Endometrial microvascular endothelial cells (primary cell): ENCODE measurements around the gene STEAP3. TPM values are rescaled to one million over a fixed set of nuclear protein-coding genes. Genes with fewer than 3 reads are reported as not detected.

Source experiments
- in situ Hi-C: cut with HindIII; loops from 2 replicates; pipeline ENCODE4 v1.10.0; 2017; ENCODE audit warnings: low sequenced_read_pairs, low pct_unique_long_range_greater_than_20kb; ENCODE audit errors: inconsistent ontology term
- total RNA-seq: library from RNA; depleted of rRNA; stranded (reverse); fragments of >200 nt; gene quantifications from one replicate; pipeline ENCODE4 v1.2.3, GENCODE V29; 2015; ENCODE audit errors: inconsistent ontology term

Gene STEAP3, protein sequence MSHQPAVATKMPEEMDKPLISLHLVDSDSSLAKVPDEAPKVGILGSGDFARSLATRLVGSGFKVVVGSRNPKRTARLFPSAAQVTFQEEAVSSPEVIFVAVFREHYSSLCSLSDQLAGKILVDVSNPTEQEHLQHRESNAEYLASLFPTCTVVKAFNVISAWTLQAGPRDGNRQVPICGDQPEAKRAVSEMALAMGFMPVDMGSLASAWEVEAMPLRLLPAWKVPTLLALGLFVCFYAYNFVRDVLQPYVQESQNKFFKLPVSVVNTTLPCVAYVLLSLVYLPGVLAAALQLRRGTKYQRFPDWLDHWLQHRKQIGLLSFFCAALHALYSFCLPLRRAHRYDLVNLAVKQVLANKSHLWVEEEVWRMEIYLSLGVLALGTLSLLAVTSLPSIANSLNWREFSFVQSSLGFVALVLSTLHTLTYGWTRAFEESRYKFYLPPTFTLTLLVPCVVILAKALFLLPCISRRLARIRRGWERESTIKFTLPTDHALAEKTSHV
- total RNA-seq: 20.3 TPM

DNA sequence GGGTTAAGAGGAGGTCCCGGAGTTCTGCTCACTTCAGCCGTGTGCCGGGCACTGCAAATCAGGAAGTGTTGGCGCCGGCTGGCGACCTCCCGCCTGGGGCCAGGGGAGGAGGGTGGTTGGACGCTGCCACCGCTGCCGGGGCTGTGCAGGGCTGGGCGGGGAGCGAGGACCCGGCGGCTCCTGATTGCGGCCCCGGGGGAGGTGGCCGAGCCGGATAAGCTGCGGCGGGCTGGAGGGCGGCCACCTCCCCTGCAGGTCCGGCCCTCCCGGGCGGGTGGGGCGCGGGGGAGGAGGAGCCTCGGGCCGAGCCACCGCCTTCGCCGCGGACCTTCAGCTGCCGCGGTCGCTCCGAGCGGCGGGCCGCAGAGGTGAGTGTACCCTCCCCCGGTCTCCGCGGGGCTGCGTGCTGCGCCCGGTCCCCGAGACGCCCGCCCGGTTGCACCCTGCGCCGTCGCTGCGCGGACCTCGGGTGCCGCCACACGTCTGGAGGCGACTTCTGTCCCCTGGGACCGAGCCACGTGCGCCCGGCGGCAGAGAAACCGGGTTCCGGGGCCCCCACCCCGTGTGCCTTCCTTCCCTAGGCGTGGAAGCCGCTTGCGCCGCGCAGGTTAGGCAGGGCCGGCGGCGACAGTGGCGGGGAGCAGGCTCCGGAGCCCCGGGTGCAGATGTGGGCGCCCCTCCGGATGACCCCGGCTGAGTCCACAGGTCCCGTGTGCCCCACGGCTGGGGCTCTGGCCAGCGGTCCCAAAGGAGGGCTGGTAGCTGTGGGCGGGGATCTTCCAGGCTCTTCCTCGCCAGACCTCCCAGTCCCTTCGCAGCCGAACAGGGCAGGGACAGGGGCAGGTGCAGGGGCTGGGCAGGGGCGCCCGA is at the start of gene STEAP3:
Gene STEAP3 (plus strand): TSS at position 314 of the 870 bp plus-strand sequence. CDS start 7,179 bp downstream, outside the sequence.
- in situ Hi-C loops: no loop called here

DNA sequence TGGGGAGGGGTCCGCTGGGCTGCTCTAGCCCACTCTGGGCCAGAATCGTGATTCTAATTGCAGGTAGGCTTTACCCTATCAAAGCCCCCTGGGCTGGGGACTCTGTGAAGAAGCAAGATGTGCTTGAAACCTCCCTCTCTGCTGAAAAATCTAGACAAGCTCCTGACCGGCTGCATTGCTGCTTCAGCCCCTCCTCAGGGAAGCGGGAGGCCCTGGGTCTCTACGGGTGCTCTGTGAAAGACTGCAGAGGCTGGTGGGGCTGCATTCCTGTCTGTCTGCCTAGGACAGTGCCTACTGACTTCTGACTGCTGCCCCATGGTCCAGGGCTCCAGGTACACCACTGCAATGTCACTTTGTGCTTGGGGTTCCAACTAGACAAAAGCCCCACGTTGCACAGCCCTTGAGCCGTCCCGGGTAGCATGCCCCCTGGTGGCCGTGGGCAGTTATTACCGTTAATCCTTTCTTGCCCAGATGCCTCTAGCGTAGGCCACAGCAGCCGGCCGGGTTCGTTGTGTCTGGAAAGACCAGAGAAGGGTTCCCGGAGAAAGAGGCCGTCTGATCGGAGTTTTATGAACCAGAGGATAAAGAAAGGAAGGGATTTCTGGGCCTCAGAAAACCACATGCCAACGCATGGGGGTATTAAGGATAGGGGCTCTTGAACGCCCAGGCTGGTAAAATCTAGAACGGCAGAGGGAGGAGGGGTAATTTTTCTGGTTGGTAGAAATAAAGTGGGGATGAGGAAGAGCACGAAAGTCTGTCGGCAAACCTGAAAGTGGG is 49.2 kb upstream of the STEAP3 start:
- in situ Hi-C loops: no loop called here

DNA sequence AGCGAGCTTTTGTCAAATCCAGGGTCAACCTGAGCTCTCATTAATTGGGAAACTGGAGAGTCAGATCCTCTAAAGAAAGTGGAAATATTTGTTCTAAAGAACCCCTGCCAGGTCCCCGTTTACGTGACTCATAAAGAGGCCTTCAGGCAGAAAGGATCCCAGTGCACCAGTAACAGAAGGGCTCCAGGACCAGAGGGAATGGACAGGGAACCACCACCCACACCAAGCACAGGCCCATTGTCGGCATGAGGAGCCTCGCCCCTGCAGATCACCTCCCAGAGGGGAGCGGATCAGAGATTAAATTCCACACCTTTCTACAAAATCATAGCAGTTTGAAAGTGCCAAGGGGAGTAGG is 48.7 kb upstream of the STEAP3 start:
- in situ Hi-C loops: no loop called here

DNA sequence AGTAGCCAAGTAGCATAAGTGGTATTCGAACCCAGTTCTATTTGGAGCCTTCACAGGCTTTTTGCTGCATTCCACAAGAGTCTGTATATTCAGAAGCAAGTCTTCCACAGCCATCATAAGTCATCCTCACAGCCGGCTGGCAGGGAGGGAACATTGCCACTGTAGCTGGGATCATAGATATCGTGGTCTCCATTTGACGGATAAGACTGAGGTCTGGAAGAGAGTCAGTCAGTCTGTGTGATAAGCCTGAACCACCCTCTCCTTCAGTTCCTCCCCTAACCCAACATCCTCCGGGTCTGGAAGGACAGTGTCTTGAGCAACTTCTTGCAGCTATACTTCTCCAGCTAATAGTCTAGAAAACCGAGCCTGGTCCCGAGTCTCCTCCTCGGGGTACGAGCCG is 48.1 kb upstream of the STEAP3 start:
- in situ Hi-C loops: no loop called here

DNA sequence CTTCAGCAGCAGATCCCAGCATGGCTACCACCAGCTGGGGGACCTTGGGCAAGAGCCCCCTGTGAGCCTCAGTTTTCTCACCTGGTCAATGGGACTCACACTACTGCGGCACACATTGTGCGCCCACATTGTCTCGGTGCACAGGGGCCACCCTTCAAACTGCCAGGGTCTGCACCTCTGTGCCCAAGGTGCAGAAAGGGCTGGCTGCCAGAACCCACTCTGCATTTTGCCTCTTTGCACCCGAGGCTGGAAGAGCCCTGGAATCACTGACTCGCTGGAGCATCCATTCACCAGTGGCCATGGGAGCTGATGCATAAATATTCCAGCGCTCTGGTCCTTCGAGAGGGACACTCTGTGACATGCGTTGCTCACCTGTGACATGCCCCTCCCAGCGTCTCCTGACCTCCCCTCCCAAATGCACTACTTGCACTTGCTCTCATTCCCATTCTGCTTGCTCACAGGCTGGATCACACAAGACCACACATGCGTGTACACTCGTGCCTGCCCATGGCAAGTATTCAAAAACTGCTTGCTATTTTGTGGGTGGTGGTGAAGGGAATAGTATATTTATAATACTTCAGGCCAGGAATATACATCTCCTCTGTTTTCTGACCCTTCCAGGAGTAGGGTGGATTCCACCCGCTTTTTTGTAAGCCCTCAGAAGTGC is 46.3 kb upstream of the STEAP3 start:
- in situ Hi-C loops: no loop called here

DNA sequence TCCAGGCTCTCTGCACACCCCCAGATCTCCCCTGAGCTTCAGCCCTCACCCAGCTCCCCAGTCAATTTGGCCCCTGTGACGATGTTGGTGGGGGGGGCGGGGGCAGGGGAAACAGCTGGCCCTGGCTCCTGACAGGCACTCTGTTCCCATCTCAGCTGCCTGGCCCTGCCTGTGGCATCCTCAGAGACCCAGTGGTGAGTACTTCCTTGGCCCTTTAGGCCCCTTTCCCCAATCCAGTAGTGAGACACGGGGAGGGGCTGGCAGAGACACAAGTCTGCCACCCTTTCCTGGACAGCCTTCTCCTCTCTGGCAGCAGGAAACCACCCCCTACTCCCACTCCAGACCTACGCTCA is 45.8 kb upstream of the STEAP3 start:
- in situ Hi-C loops: no loop called here

DNA sequence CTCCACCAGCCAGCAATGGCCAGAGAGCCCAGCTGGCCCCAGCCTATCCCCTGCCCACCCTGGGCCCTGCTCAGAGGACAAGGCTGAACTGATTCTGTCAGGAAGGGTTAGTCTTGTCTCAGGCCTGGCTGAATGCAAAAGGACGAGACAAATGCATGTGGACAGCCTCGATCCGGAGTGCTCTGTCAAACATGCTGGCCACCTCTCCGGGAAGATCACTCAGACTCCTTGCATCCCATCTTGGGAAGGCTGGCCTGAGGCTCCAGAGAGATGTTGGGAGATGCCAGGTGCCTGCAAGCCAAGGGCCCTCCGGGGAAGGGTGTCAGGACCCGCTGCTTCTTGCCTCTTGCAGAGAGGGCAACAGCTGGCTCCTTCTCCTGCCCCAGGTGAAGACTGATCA is 44.9 kb upstream of the STEAP3 start:
- in situ Hi-C loops: no loop called here

DNA sequence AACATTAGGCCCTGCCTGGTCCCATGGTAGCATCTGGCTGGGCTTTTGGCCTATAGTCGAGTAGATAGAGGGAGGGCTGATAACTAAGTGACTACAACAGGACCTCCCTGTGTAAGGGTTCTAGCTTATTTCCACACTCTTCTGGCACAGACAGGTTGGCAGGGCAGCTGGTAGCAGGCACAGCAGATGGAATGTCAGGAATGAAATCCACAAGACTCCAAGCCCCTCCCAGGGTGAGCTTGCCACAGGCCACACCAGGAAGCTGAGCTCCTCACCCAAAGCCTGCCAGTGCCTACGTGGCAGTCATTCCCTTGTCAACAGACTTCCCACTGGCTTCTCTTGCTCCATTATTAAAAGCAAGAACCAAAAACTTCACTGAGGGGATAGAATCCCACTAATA is 44.4 kb upstream of the STEAP3 start:
- in situ Hi-C loops: no loop called here

DNA sequence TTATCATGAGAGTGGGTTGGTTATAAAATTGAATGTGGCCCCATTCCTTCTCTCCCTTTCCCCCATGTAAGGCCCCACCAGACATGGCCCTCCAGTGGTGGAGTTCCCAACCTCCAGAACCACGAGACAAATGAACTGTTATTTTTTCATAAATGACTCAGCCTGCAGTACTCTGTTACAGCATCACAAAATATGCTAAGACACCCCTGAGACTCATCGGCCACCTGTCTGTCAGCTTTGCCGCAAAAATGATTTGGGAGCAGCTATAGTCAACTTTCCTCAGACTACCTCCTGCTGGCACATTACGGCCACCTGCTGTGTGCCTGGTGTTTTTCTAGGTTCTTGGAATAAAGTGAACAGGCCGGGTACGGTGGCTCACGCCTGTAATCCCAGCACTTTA is 43.6 kb upstream of the STEAP3 start:
- in situ Hi-C loops: no loop called here

DNA sequence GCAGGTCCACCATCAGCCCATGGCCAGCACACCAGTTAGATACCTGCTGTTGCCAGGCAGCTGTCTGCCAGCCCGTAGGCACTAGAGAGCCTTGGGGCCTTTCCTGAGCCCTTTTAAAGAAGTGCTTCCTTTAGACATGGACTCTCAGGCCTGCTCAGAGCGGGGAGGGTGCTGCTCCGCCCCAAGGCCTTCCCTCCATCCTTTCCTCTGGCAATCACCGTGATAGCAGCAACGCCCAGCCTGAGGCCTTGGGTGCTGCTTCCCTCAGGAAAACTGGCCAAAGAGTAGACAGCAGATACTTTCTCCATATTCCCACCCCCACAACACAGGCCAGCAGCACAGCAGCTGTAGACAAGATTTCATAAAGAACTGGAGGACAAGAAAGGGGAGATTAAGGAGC is 42.7 kb upstream of the STEAP3 start:
- in situ Hi-C loops: no loop called here

DNA sequence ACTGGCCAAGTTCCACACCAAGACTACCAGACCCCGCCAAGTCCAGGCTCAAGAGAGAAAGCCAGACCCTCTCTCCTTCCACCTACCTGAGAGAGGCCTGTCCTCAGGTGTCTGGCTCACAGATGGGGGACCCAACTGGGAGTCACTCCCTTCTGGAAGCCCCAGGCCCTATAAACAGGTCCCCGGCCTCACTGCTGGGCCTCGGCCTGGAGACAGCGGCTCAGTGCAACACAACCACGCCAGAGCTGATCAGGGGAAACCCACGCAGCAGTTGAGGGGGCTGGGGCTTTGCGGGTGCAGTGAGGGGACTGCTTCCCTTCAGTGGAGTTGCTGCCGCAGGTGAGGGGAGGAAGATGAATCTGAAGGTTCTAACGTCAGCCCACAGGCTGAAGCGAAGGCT is 42.2 kb upstream of the STEAP3 start:
- in situ Hi-C loops: no loop called here

DNA sequence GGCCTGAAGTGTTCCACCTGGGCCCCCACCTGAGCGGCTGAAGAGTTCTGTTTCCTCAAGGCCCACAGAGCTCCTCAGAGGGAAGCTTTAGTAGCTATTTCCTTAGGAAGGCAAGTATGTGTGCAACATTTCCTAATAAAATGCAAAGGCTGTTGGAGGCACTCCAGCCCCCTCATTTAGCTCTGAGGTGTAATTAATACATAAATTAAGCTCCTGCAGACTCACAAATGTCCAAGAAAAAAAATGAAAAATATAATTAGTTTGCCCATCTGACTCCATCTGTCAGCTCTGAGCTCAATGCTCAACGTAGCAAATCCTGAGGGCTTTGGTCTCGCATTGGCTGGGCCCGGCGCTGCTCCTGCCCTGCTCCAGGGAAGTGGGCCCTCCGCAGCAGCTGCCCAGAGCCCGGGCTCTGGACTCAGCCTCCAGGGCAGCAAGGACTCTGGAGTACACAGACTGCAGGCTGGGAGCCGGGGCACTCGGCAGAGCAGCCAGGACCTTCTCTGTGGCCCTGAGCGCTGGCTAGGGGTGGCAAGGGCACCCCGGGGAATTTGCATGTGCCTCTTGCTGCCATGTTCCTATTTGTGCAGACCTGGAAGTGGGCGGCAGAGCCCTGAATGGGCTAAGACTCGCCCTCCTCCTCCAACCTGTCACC is 41.7 kb upstream of the STEAP3 start:
- in situ Hi-C loops: no loop called here

DNA sequence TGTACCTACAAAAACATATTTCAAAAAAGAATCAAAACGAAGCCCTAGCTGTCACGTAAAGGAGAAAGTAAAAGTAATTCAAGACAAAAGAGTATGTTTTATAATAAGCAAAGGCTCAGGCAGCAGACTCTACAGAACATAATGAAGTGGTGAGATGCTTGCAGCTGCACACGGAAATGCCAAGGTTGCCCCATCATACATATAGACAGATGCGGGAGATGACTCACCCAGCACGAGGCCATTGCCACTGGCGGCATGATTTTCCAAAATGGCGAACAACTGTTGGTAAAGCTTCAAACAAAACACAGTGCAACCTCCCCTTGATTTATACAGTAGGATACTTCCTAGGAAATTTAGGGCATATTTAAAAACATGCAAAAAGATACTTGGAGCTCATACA is 39.1 kb upstream of the STEAP3 start:
- in situ Hi-C loops: no loop called here

DNA sequence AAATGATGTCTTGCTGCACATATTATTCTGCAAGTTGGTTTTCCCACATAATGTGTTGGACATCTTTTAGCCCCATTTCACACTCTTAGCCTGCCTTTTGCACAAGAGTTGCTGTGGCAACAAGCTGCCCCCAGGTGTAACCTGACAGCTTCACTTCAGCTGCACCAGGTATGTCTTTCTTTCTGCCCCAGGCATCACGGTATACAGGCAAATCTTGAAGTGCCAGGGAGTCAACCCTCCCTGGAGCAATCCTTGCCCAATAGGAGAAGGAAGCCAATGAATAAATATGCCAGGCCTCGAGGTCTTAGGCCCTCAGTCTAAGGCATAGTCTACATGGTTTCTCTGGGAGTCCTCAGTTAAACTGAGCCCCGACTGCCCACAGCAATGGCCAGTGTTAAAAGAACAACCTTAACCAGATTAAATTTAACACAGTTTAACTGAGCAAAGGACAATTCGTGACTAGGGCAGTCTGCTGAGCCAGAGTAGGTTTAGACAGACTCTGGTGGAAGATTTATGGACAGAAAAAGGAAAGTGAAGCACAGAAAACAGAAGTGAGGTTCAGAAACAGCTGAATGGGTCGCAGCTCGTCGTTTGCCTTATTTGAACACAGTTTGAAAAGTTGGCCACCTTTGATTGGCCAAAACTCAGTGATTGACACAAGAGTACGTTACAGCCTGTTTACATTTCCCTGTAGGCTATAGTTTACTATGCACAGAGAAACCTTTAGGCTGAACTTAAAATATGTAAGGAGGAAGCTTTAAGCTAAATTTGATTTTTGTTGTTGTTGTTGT is 33.1 kb upstream of the STEAP3 start:
- in situ Hi-C loops: no loop called here

DNA sequence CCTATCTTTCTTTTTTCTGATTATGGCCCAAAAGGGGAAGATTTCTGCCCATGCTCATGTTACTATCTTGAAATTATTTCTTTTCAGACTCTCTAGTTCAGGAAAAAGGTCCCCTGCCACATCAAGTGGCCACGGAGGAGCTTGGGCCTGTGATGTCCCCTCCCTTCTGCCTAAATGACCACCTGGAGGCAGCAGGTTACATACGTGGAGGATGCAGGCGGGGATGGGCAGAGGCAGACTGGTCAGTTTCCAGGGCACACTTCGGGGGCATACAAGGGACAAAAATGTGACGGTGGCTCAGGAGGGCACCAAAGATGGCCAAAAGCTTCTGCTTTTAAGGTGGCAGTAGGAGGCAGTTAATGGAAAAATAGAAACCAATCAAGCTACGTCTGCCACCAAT is 30.7 kb upstream of the STEAP3 start:
- in situ Hi-C loops: no loop called here

DNA sequence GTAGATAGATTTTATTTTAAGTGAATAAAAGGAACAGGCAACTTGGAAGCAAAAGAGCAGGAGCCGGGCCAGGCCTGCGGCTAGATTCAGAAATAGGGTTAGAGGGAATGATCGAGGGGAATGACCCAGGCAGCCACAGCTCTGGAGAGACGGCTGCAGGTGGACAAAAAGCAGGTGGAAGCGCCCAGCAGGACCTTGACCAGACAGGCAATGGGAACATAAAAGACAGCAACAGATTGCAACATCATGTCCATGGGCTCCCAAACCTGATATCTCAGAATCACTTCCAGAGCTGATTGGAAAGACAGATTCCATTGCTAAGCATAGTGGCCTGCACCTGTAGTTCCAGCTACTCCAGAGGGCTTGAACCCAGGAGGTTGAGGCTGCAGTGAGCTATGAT is 28.6 kb upstream of the STEAP3 start:
- in situ Hi-C loops: no loop called here

DNA sequence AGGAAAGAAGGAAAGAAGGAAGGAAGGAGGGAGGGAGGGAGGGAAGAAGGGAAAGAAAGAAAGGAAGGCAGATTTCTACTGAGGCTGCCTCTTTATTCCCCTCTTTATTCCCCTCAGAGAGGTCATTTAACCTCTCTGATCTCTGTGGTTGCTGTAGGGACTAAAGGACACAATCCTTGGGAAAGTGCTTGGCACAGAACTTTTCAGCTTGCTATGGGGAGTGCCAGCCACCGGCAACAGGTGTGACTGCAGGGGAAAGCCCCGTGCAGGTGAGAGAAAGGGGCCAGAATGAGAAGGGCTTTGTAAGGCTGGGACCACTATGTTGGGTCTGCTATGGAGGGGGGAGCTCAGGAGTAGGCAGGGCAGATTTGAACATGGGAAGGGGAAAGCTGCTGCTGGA is 27.7 kb upstream of the STEAP3 start:
- in situ Hi-C loops: no loop called here
